MCF 10A (cell line): Measurements from ENCODE around the gene LIG4. TPM values are rescaled to one million over a fixed set of nuclear protein-coding genes. Genes with fewer than 3 reads are reported as not detected.

ENCODE experiments used
- BruUV-seq: library from RNA; stranded (reverse); fragments of 400-500 nt; replicated peaks from 2 replicates; lab custom pipeline; 2021; lab: Mats Ljungman, UMichigan
- CTCF ChIA-PET: fragments of 300-600 bp; sonication (Branson Sonifier 250); formaldehyde crosslinking; extraction: SDS; loops from one replicate; lab custom pipeline; 2021; ENCODE audit warnings: antibody characterized with exemption, inconsistent platforms; lab: Yijun Ruan, JAX
- POLR2A ChIA-PET: fragments of 300-600, 350-650 bp; sonication (Branson Sonifier 250); formaldehyde crosslinking; extraction: SDS; loops from one replicate; lab custom pipeline; 2020; ENCODE audit warnings: antibody characterized with exemption, inconsistent platforms; lab: Yijun Ruan, JAX
- DNase-seq: peaks from one replicate; pipeline ENCODE4 v3.0.0-alpha.2; 2018; ENCODE audit not compliant: unreplicated experiment
- H3K27ac Mint-ChIP-seq: one replicate; pipeline ENCODE4 v1.8.0; 2022; ENCODE audit warnings: mild to moderate bottlenecking, low read depth, mixed read lengths; ENCODE audit not compliant: unreplicated experiment
- H3K27me3 Mint-ChIP-seq: one replicate; pipeline ENCODE4 v1.8.0; 2022; ENCODE audit warnings: mixed read lengths; ENCODE audit not compliant: insufficient read depth, unreplicated experiment
- H3K36me3 Mint-ChIP-seq: one replicate; pipeline ENCODE4 v1.8.0; 2022; ENCODE audit warnings: mild to moderate bottlenecking, moderate library complexity, mixed read lengths; ENCODE audit not compliant: insufficient read depth, unreplicated experiment
- H3K4me1 Mint-ChIP-seq: one replicate; pipeline ENCODE4 v1.8.0; 2022; ENCODE audit warnings: mixed read lengths; ENCODE audit not compliant: insufficient read depth, unreplicated experiment
- H3K4me3 Mint-ChIP-seq: one replicate; pipeline ENCODE4 v1.8.0; 2022; ENCODE audit warnings: mild to moderate bottlenecking, moderate library complexity, mixed read lengths; ENCODE audit not compliant: unreplicated experiment
- H3K9me3 Mint-ChIP-seq: one replicate; pipeline ENCODE4 v1.8.0; 2022; ENCODE audit warnings: mixed read lengths; ENCODE audit not compliant: unreplicated experiment
- CTCF ChIP-seq: fragments of 200-600 bp; IDR thresholded peaks from one replicate; pipeline ENCODE4 v1.8.0; 2022; ENCODE audit warnings: antibody characterized with exemption, mild to moderate bottlenecking; ENCODE audit not compliant: unreplicated experiment
- intact Hi-C: fragments of 100-400 bp; cut with micrococcal nuclease; formaldehyde crosslinking; loops from 2 replicates; pipeline ENCODE4 v1.14.1; 2022
- total RNA-seq: library from RNA; stranded (reverse); gene quantifications from 2 replicates; pipeline ENCODE4 v1.2.3, GENCODE V29; 2022

LIG4 gene
- total RNA-seq, 1 experiment from 2014 or later = 17.7 TPM

DNA sequence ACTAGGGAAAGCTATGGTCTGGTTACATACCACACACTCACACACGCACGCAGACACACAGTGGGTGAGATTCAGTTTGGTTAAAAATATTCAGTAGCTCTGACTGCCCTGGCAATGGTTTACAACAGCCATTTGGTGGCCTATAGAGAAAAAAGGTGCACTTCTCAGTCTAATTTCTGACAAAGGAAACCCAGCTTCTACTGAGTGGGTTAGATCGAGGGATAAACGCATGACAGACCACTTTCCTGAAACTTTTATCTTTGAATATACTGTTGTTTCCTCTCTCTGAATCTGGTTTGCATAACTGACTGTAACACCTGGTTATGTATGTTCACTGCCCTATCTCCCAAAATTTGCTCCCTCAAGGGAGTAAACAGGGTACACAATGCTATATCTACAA is 2.5 kb downstream of the LIG4 start:
- Mint-ChIP-seq H3K9me3 (no peaks in the 10 kb centered on the region), H3K36me3 (peaks cover 23% of the 10 kb centered on the region), H3K27me3 (no peaks in the 10 kb centered on the region), H3K4me1 (peaks cover 8% of the 10 kb centered on the region), H3K27ac (no peak overlapping the region), H3K4me3 (no peak overlapping the region)
- POLR2A ChIA-PET = interaction anchor here (1.2 kb wide), 1 partner anchor 12 kb away, joined by 4 read pairs; no protein-coding TSS in a partner anchor
- no peak for TF ChIP-seq CTCF
- CTCF ChIA-PET = interaction anchor here (0.9 to 1.3 kb wide), 2 partner anchors 12 kb away, joined by 3 read pairs; no protein-coding TSS in a partner anchor
- BruUV-seq = no TSS peak
- no peak for DNase-seq
- intact Hi-C loops = no loop called here

DNA sequence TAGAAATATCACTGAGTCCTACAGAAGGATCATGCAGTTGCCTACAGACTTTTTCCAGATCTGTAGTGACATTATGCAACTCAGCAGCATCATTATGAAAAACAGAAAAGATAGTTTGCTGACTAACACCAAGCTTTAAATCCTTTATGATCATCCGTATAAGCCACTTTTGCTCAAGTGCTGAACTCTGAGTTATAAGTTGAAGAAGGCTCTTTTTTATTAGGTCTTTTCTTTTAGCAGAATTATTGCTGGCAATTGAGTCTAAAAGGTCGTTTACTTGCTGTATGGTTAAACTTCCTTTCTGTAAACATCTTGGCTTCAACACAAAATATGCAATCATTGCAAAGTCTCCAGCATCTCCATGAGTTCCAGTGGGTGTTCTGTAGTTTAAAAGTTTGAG is 4.8 kb downstream of the LIG4 start:
- intact Hi-C loops = no loop called here
- H3K4me3 Mint-ChIP-seq = no peak overlapping the region
- no peaks in the 10 kb centered on the region for H3K27me3 Mint-ChIP-seq
- no peak for TF ChIP-seq CTCF
- no TSS peak for BruUV-seq
- POLR2A ChIA-PET = no interaction called here
- no peak overlapping the region for H3K27ac Mint-ChIP-seq
- H3K36me3 Mint-ChIP-seq = peaks cover 23% of the 10 kb centered on the region
- CTCF ChIA-PET = interaction anchor here (0.9 kb wide), 1 partner anchor 55 kb away, joined by 3 read pairs; no protein-coding TSS in a partner anchor
- no peak for DNase-seq
- no peaks in the 10 kb centered on the region for H3K9me3 Mint-ChIP-seq
- H3K4me1 Mint-ChIP-seq = peaks cover 8% of the 10 kb centered on the region

GRCh38 chr13:108200781-108201398 is 14.4 kb downstream of the LIG4 start:
- BruUV-seq = no TSS peak
- Mint-ChIP-seq H3K4me1 (no peaks in the 10 kb centered on the region), H3K36me3 (no peaks in the 10 kb centered on the region), H3K4me3 (no peak overlapping the region), H3K27me3 (no peaks in the 10 kb centered on the region), H3K27ac (no peak overlapping the region), H3K9me3 (no peaks in the 10 kb centered on the region)
- POLR2A ChIA-PET = interaction anchor here (1.4 kb wide), 1 partner anchor 12 kb away, joined by 4 read pairs; no protein-coding TSS in a partner anchor
- peak; percentile 30 for DNase-seq
- CTCF ChIA-PET = interaction anchor here (1.3 kb wide), 1 partner anchor 12 kb away, joined by 3 read pairs; no protein-coding TSS in a partner anchor
- intact Hi-C loops = no loop called here
- TF ChIP-seq CTCF = no peak

- no TSS peak for BruUV-seq
- intact Hi-C loops = no loop called here
- POLR2A ChIA-PET = no interaction called here
- H3K27me3 Mint-ChIP-seq = no peaks in the 10 kb centered on the region
- no peak overlapping the region for H3K4me3 Mint-ChIP-seq
- CTCF ChIA-PET = interaction anchor here (1.0 kb wide), 1 partner anchor 990 kb away, joined by 5 read pairs; no protein-coding TSS in a partner anchor
- H3K9me3 Mint-ChIP-seq = peaks cover 14% of the 10 kb centered on the region
- no peak overlapping the region for H3K27ac Mint-ChIP-seq
- no peaks in the 10 kb centered on the region for H3K36me3 Mint-ChIP-seq
- no peak for DNase-seq
- TF ChIP-seq CTCF = no peak
- H3K4me1 Mint-ChIP-seq = peaks cover 6% of the 10 kb centered on the region
Observed at GRCh38 chr13:108195861-108196260, 19.5 kb downstream of the LIG4 start.
